CD4-positive, alpha-beta T cell treated with Interleukin-2 at 100 ng/mL for 4 hours (primary cell): ENCODE results near the gene HCFC1.
A peak's percentile ranks its signal among the peaks of the same experiment; 100 is the strongest.

ENCODE experiments used
- DNase-seq: peaks from one replicate; pipeline ENCODE4 v3.0.0-alpha.2; 2020; ENCODE audit warnings: low spot score

The HCFC1 gene

GRCh38 chrX:153971450-153972367 is at the start of gene HCFC1:
Gene HCFC1, minus strand, starts transcription at chrX:153971818. Its CDS starts 978 bp downstream, at chrX:153970840.
- DNase-seq = peak; percentile 92

GRCh38 chrX:154021131-154021611 is 49.6 kb upstream of the HCFC1 start:
- DNase-seq = no peak

GRCh38 chrX:154020536-154021115 is 49.0 kb upstream of the HCFC1 start:
- DNase-seq = no peak

GRCh38 chrX:154019633-154020528 is 48.3 kb upstream of the HCFC1 start, which contains the start of gene IRAK1:
Gene IRAK1, minus strand, starts transcription at chrX:154019902. Its CDS starts 90 bp downstream, at chrX:154019812.
- DNase-seq = peak; percentile 45

GRCh38 chrX:154019061-154019621 is 47.5 kb upstream of the HCFC1 start:
- peak; percentile 2 for DNase-seq

GRCh38 chrX:154018518-154019060 is 47.0 kb upstream of the HCFC1 start:
- DNase-seq = no peak

GRCh38 chrX:154017766-154018517 is 46.3 kb upstream of the HCFC1 start:
- no peak for DNase-seq

GRCh38 chrX:154016366-154017076 is 44.9 kb upstream of the HCFC1 start:
- no peak for DNase-seq

- DNase-seq = no peak
Observed at GRCh38 chrX:154015581-154016264, 44.1 kb upstream of the HCFC1 start.

- DNase-seq = no peak
Observed at GRCh38 chrX:154014429-154015380, 43.1 kb upstream of the HCFC1 start.

GRCh38 chrX:154013614-154014360 is 42.2 kb upstream of the HCFC1 start:
- peak; percentile 53 for DNase-seq

- DNase-seq = no peak
Observed at GRCh38 chrX:154013001-154013421, 41.4 kb upstream of the HCFC1 start.

- no peak for DNase-seq
Observed at GRCh38 chrX:154012336-154012991, 40.8 kb upstream of the HCFC1 start.

GRCh38 chrX:154011376-154012335 is 40.0 kb upstream of the HCFC1 start:
- no peak for DNase-seq

- no peak for DNase-seq
Observed at GRCh38 chrX:154010330-154011087, 38.9 kb upstream of the HCFC1 start.
